HepG2 (cell line): ENCODE measurements around the gene AKT3.

Experiments used
- ATF1 ChIP-seq: IDR thresholded peaks from 2 replicates; pipeline ENCODE4 v1.6.1; 2016; ENCODE audit warnings: mild to moderate bottlenecking, control low read depth
- CHD2 ChIP-seq: IDR thresholded peaks from 2 replicates; pipeline ENCODE4 v1.6.1; 2011; ENCODE audit warnings: low read depth, low read length, improper control_type of control experiment
- CTCF ChIP-seq: sonication (generic); formaldehyde crosslinking; IDR thresholded peaks from 2 replicates; pipeline ENCODE4 v1.5.0; 2020; ENCODE audit warnings: mild to moderate bottlenecking, missing genetic modification reagents, moderate library complexity
- E2F1 ChIP-seq: sonication (generic); formaldehyde crosslinking; IDR thresholded peaks from 2 replicates; pipeline ENCODE4 v1.5.0; 2020; ENCODE audit warnings: missing genetic modification reagents
- FOSL1 ChIP-seq: sonication (generic); formaldehyde crosslinking; IDR thresholded peaks from 2 replicates; pipeline ENCODE4 v1.9.0; 2021; ENCODE audit warnings: missing genetic modification reagents, borderline replicate concordance
- GLI4 ChIP-seq: sonication (generic); formaldehyde crosslinking; IDR thresholded peaks from 2 replicates; pipeline ENCODE4 v1.5.1; 2020; ENCODE audit warnings: missing genetic modification reagents, mild to moderate bottlenecking, moderate library complexity, borderline replicate concordance
- MXI1 ChIP-seq: IDR thresholded peaks from 3 replicates; pipeline ENCODE4 v1.6.1; 2012; ENCODE audit warnings: low read depth, low read length, inconsistent platforms, borderline replicate concordance
- NR2C2 ChIP-seq: sonication (generic); formaldehyde crosslinking; IDR thresholded peaks from 2 replicates; pipeline ENCODE4 v1.4.0; 2020; ENCODE audit warnings: missing genetic modification reagents, mild to moderate bottlenecking, moderate library complexity, borderline replicate concordance
- POLR2A ChIP-seq, 2 experiments: IDR thresholded peaks; 2 replicates each; pipeline ENCODE4 v1.6.1; 2011; ENCODE audit warnings: low read depth in 2 of 2, low read length in 2 of 2, mild to moderate bottlenecking in 1 of 2, moderate library complexity in 1 of 2; ENCODE audit not compliant: insufficient read depth in 1 of 2
- POLR2AphosphoS5 ChIP-seq: IDR thresholded peaks from 2 replicates; pipeline ENCODE4 v1.6.1; 2012; ENCODE audit warnings: low read depth, low read length
- RELA ChIP-seq: sonication (generic); formaldehyde crosslinking; IDR thresholded peaks from 2 replicates; pipeline ENCODE4 v1.4.0; 2020; ENCODE audit warnings: missing genetic modification reagents
- USF2 ChIP-seq, 2 experiments: sonication (generic) in 1 of 2; formaldehyde crosslinking in 1 of 2; IDR thresholded peaks; 2 replicates each; pipeline versions ENCODE4 v1.5.1 to v1.6.1; 2011 to 2020; ENCODE audit warnings: borderline replicate concordance in 1 of 2, low read depth in 1 of 2, low read length in 1 of 2, mild to moderate bottlenecking in 1 of 2, missing genetic modification reagents in 1 of 2, moderate library complexity in 1 of 2
- ZNF274 ChIP-seq: sonication (generic); formaldehyde crosslinking; IDR thresholded peaks from 2 replicates; pipeline ENCODE4 v1.5.1; 2020; ENCODE audit warnings: mild to moderate bottlenecking, missing genetic modification reagents

GRCh38 chr1:243447347-243447746 is 402.7 kb downstream of the AKT3 start:
- no peak for TF ChIP-seq POLR2A (IDR thresholded peaks at IDR 0.05; ENCODE audit: insufficient read depth in 1 of 2, low read depth in 2 of 2, low read length in 2 of 2)
- no peak for TF ChIP-seq MXI1
- no peak for TF ChIP-seq CTCF (CRISPR knock-in tag)
- no peak for TF ChIP-seq E2F1 (CRISPR knock-in tag)
- no peak for TF ChIP-seq GLI4
- TF ChIP-seq ATF1 (CRISPR knock-in tag), result no peak
- TF ChIP-seq CHD2, result no peak
- TF ChIP-seq RELA (CRISPR knock-in tag), result no peak
- no peak for TF ChIP-seq NR2C2
- TF ChIP-seq POLR2AphosphoS5, result no peak
- TF ChIP-seq FOSL1 (CRISPR knock-in tag), result no peak
- TF ChIP-seq USF2 (IDR thresholded peaks at IDR 0.05; ENCODE audit: low read depth, low read length), result no peak
- no peak for TF ChIP-seq USF2 (CRISPR knock-in tag; IDR thresholded peaks at IDR 0.05; ENCODE audit: borderline replicate concordance)
- no peak for TF ChIP-seq ZNF274 (CRISPR knock-in tag)
